DMS 273 treated with DMSO at 0.1 percent for 48 hours (cell line): ENCODE results near the gene ELF3.

Experiments used
- DNase-seq: peaks from one replicate; lab custom pipeline; 2025; lab: John Stamatoyannopoulos, UW

ELF3 gene

GRCh38 chr1:202007805-202008489, 2.4 kb upstream of the ELF3 start:
- no peak for DNase-seq

GRCh38 chr1:202009326-202010179, 834 bp upstream of the ELF3 start:
- DNase-seq: peak; percentile 48

GRCh38 chr1:202011994-202012393, 1.6 kb downstream of the ELF3 start:
- no peak for DNase-seq

- DNase-seq: no peak
Measured at GRCh38 chr1:202012544-202013478, 2.4 kb downstream of the ELF3 start.

GRCh38 chr1:202013603-202014002, 3.2 kb downstream of the ELF3 start:
- DNase-seq: no peak

- DNase-seq: no peak
Measured at GRCh38 chr1:202014060-202014459, 3.7 kb downstream of the ELF3 start.

GRCh38 chr1:202014915-202015661, 4.7 kb downstream of the ELF3 start:
- DNase-seq: no peak

- no peak for DNase-seq
Measured at GRCh38 chr1:202015662-202015937, 5.2 kb downstream of the ELF3 start.

GRCh38 chr1:202016022-202016810, 5.8 kb downstream of the ELF3 start:
- DNase-seq: no peak

GRCh38 chr1:202016811-202017748, 6.7 kb downstream of the ELF3 start:
- no peak for DNase-seq

- DNase-seq: no peak
Measured at GRCh38 chr1:202017749-202018467, 7.5 kb downstream of the ELF3 start.

- DNase-seq: no peak
Measured at GRCh38 chr1:202018468-202019234, 8.3 kb downstream of the ELF3 start.

DNA sequence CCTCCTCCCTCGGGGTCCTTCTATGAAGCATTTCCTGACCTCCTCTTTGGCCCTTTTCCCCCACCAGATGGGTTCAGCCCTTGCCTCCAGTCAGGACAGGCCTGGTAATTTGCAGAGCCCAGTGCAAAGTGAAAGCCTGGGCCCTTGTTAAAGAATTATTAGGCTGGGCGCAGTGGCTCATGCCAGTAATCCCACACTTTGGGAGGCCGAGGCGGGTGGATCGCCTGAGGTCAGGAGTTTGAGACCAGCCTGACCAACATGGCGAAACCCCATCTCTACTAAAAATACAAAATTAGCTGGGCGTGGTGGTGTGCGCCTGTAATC, 8.8 kb downstream of the ELF3 start:
- peak; percentile 47 for DNase-seq

- peak; percentile 11 for DNase-seq
Measured at GRCh38 chr1:202023001-202023433, 12.6 kb downstream of the ELF3 start.

DNA sequence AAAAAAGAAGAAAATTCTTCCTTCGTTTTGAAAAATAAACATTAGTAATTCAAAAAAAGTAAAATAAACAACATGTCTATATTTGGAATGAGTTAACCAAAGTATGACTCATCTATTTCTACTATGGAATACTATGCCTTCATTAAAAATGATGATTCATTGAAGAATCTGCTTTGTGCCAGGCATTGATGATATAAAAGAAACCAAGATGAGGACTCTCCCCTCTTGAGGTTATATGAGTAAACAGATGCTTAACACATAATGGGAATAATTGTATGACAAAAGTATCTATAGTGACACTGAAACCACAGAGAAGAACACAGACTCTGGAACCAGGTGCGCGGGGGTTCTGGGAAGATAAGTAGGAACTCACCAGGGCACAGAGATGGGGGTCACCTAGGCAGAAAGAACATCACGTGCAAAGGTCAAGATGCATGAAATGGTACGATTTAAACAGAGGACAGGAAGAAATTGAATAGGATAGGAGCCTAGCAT, 18.8 kb downstream of the ELF3 start:
- DNase-seq: no peak

GRCh38 chr1:202029727-202030126, 19.3 kb downstream of the ELF3 start:
- DNase-seq: no peak

DNA sequence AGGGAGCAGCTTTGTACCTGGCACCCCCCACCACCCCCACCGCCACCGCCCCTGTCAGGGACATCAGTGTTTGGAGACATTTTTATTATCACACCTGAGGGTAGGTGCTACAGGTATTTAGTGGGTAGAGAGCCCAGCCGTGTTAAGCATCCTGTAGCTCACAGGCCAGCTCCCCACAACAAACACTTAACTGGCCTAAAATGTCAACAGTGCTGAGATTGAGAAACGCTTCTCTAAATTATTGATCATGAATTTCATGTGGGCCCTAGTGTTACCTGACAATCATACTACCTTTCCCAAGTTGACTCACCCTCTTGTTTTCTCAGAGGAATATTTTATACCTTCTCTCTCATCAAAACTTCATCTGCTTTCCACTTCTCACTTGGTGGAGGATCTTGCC, 21.4 kb downstream of the ELF3 start:
- DNase-seq: no peak

GRCh38 chr1:202034149-202034682, 23.8 kb downstream of the ELF3 start:
- DNase-seq: no peak
